Measurements from ENCODE around the gene STIM2.

DNA sequence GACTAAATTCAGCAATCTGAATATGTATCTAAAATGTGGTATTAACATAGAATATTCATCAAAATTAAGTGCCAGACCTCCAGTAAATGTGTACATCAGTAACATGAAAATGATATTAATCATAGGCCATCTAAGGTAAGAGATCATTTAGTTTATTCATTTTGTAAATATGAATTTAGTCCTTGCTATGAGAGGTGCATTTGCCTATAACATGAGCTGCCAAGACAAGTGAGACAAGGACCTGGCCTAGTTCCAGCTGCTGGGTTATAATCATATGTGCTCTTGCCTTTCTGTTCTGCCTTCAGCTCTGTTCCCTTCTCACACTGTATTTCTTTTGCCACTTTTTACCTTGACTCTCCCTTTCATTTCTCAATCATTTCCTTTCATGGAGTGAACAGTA lies 160.0 kb downstream of the STIM2 start:
- TF ChIP-seq, protein P1, sequence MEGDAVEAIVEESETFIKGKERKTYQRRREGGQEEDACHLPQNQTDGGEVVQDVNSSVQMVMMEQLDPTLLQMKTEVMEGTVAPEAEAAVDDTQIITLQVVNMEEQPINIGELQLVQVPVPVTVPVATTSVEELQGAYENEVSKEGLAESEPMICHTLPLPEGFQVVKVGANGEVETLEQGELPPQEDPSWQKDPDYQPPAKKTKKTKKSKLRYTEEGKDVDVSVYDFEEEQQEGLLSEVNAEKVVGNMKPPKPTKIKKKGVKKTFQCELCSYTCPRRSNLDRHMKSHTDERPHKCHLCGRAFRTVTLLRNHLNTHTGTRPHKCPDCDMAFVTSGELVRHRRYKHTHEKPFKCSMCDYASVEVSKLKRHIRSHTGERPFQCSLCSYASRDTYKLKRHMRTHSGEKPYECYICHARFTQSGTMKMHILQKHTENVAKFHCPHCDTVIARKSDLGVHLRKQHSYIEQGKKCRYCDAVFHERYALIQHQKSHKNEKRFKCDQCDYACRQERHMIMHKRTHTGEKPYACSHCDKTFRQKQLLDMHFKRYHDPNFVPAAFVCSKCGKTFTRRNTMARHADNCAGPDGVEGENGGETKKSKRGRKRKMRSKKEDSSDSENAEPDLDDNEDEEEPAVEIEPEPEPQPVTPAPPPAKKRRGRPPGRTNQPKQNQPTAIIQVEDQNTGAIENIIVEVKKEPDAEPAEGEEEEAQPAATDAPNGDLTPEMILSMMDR (IDR thresholded peaks at IDR 0.05 in 4 of 5, conservative IDR thresholded peaks at IDR 0.05 in 1 of 5) = no peak
- no peak for TF ChIP-seq POLR2A (IDR thresholded peaks at IDR 0.05)

Data from gastrocnemius medialis (tissue), 4 donors.